Stomach (tissue), 4 donors: ENCODE data around the gene GSDMA.

ENCODE experiments used
- EP300 ChIP-seq: sonication (generic); formaldehyde crosslinking; IDR thresholded peaks from one replicate; pipeline ENCODE4 v1.6.1; 2017; ENCODE audit warnings: antibody characterized with exemption
- POLR2AphosphoS5 ChIP-seq, 3 donors: sonication (generic); formaldehyde crosslinking; IDR thresholded peaks; one replicate each; pipeline ENCODE4 v1.6.1; 2016; ENCODE audit warnings: antibody characterized with exemption in 3 of 3
- TF ChIP-seq, protein P1 (sequence below), 7 experiments: fragments of 450-650 bp in 4 of 7; fragments of 200-600 bp in 3 of 7; sonication (generic) in 3 of 7; IDR thresholded peaks; one replicate each; pipeline ENCODE4 v1.5.1; 2016 to 2019; ENCODE audit warnings: antibody characterized with exemption in 7 of 7, control low read depth in 2 of 7, mild to moderate bottlenecking in 1 of 7

- TF ChIP-seq, protein P1, sequence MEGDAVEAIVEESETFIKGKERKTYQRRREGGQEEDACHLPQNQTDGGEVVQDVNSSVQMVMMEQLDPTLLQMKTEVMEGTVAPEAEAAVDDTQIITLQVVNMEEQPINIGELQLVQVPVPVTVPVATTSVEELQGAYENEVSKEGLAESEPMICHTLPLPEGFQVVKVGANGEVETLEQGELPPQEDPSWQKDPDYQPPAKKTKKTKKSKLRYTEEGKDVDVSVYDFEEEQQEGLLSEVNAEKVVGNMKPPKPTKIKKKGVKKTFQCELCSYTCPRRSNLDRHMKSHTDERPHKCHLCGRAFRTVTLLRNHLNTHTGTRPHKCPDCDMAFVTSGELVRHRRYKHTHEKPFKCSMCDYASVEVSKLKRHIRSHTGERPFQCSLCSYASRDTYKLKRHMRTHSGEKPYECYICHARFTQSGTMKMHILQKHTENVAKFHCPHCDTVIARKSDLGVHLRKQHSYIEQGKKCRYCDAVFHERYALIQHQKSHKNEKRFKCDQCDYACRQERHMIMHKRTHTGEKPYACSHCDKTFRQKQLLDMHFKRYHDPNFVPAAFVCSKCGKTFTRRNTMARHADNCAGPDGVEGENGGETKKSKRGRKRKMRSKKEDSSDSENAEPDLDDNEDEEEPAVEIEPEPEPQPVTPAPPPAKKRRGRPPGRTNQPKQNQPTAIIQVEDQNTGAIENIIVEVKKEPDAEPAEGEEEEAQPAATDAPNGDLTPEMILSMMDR (IDR thresholded peaks at IDR 0.05) = no peak
- TF ChIP-seq EP300 (no peak), POLR2AphosphoS5 (IDR thresholded peaks at IDR 0.05) (no peak)
These were observed 18.5 kb upstream of the GSDMA start for GRCh38 chr17:39944393-39944711.
